ENCODE data around the gene RHOG. TPM values are rescaled to one million over a fixed set of nuclear protein-coding genes. Genes with fewer than 3 reads are reported as not detected.

The RHOG gene
- total and polyA plus RNA-seq, 7 donors, result 37.3 to 90.3 (median 48.7) TPM

- Histone ChIP-seq H3K36me3 (no peaks in the 10 kb centered on the region), H3K27ac (no peak overlapping the region), H3K4me3 (no peak overlapping the region), H3K4me1 (peaks cover 0 to 29% (median 21%) of the 10 kb centered on the region in 4 donors), H3K9me3 (no peaks in the 10 kb centered on the region), H3K27me3 (no peaks in the 10 kb centered on the region)
- WGBS, 2 donors, result 91 to 92% methylated on average over 3 of the region's 3 CpGs
- TF ChIP-seq, protein P1, sequence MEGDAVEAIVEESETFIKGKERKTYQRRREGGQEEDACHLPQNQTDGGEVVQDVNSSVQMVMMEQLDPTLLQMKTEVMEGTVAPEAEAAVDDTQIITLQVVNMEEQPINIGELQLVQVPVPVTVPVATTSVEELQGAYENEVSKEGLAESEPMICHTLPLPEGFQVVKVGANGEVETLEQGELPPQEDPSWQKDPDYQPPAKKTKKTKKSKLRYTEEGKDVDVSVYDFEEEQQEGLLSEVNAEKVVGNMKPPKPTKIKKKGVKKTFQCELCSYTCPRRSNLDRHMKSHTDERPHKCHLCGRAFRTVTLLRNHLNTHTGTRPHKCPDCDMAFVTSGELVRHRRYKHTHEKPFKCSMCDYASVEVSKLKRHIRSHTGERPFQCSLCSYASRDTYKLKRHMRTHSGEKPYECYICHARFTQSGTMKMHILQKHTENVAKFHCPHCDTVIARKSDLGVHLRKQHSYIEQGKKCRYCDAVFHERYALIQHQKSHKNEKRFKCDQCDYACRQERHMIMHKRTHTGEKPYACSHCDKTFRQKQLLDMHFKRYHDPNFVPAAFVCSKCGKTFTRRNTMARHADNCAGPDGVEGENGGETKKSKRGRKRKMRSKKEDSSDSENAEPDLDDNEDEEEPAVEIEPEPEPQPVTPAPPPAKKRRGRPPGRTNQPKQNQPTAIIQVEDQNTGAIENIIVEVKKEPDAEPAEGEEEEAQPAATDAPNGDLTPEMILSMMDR (IDR thresholded peaks at IDR 0.05), result no peak
- no peak for TF ChIP-seq EP300 (IDR thresholded peaks at IDR 0.05)
- no peak for TF ChIP-seq POLR2AphosphoS5 (IDR thresholded peaks at IDR 0.05)
- no peak for TF ChIP-seq POLR2A (IDR thresholded peaks at IDR 0.05)
- no peak for DNase-seq
- intact Hi-C loops (cut with DNase I), result loop anchor here (5.0 kb wide), 1 partner anchor 249 kb away; the partner anchor contains the start of gene RRM1
Measured at GRCh38 chr11:3843326-3843725, 2.6 kb upstream of the RHOG start.

DNA sequence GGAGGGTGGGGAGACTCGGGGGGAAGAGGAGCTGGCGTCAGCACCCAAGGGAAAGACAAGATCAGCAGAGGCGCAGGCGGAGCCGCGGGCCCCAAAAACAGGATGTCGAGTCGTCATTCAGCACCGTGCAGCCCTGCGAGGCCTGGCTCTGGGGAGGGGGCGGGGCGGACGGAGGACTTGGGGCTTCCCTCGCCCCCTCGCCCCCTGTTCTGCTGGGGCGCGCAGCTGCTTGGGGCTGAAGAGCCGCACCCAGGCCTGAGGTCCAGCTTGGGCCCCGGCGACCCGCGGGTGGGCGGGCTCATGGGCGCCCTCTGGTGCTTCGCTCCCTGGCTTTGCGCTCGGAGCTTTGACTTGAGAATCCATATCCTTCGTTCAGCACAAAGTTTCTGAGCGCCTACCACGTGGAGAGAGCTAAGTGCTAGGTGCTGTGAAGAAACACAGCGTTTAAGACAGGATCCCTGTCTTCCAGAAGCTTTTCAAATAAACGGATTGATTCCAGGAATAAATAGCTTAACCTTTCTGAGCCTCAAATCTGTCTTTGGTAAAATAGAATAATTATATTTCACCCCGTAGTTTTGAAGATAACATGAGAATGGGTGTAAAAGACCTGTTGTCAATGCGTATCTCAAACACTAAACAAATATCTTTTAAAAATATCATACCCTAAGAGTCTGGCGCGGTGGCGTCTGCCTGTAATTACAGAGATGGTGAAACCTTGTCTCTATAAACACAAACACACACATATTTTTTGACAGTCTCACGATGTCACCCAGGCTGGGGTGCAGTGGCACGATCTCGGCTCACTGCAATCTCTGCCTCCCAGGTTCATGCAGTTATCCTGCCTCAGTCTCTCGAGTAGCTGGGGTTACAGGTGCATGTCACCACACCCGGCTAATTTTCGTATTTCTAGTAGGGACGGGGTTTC is 929 bp upstream of the RHOG start:
- Histone ChIP-seq H3K27me3 (no peaks in the 10 kb centered on the region), H3K4me1 (peaks cover 0 to 44% (median 31%) of the 10 kb centered on the region in 4 donors), H3K27ac (peak overlapping the region; percentile 95 to 99 (median 98)), H3K4me3 (peak overlapping the region; percentile 83 to 99 (median 92)), H3K36me3 (no peaks in the 10 kb centered on the region), H3K9me3 (no peaks in the 10 kb centered on the region)
- TF ChIP-seq POLR2A (IDR thresholded peaks at IDR 0.05), result peak in 1 of 2 donors; percentile 33
- TF ChIP-seq EP300 (IDR thresholded peaks at IDR 0.05), result no peak
- TF ChIP-seq POLR2AphosphoS5 (IDR thresholded peaks at IDR 0.05), result peak; percentile 68 to 85 (median 75)
- TF ChIP-seq, protein P1 (IDR thresholded peaks at IDR 0.05), result peak; percentile 57 to 78 (median 64)
- 18 to 22% methylated on average over 44 of the region's 44 CpGs for WGBS, 2 donors
- DNase-seq, result peak; percentile 92
- intact Hi-C loops (cut with DNase I), result loop anchor here (2.0 to 5.0 kb wide), 3 partner anchors 33 to 251 kb away; partner anchors contain the start of genes NUP98, PGAP2 and RRM1

DNA sequence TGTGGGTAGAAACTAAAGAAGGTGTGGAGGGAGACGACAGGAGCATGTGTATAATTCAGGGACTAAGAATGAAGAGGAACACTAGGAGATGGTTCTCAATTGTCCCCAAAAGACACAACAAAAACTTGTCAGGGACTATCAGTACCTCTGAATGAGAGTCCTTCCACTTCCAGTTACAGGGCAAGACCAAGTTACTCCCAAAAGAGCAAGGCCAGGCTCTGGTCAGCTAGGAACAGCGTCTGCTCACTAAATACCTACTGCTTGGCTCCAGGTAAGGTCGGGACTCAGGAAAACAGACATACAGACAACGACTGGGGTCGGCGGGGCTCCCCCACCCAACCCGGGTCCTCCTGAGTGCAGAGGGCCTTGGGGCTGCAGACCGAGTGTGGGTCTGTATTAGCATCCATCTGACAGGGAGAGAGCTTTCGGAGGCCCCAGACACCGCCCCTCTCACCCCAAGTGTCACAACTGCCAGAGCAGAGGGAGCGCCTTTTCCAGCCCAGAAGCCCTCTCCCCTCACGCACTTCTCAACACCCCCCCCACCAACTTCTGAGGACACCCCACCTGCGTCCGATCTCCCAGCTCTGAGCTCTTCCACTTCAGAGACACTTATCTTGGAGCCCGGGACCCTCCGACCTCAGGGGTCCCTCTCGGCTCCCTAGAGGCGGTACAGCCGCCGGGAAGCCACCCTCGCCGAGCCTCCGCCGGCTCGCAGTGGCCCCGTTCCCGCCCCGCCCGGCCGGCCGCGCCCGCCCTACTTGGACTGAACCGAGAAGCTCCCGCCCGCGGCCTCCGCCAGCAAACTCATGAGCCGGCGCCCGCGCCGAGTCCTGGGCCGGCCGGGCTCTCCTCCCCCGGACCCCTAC is 522 bp downstream of the RHOG start:
- H3K4me3 ChIP-seq, result peak overlapping the region; percentile 83 to 99 (median 92)
- WGBS, 2 donors, result 1 to 3% methylated on average over 46 of the region's 46 CpGs
- no peaks in the 10 kb centered on the region for H3K9me3 ChIP-seq
- H3K27me3 ChIP-seq, result no peaks in the 10 kb centered on the region
- intact Hi-C loops (cut with DNase I), result loop anchor here (2.0 to 5.0 kb wide), 3 partner anchors 31 to 252 kb away; partner anchors contain the start of genes NUP98, PGAP2 and RRM1
- DNase-seq, result no peak
- H3K4me1 ChIP-seq, result peaks cover 0 to 58% (median 38%) of the 10 kb centered on the region in 4 donors
- TF ChIP-seq POLR2AphosphoS5 (IDR thresholded peaks at IDR 0.05) (no peak), POLR2A (IDR thresholded peaks at IDR 0.05) (no peak), EP300 (IDR thresholded peaks at IDR 0.05) (no peak)
- TF ChIP-seq, protein P1 (IDR thresholded peaks at IDR 0.05), result no peak
- H3K27ac ChIP-seq, result peak overlapping the region; percentile 95 to 99 (median 98)
- peaks cover 0 to 4% (median 0%) of the 10 kb centered on the region in 4 donors for H3K36me3 ChIP-seq

GRCh38 chr11:3838504-3838903 is 2.3 kb downstream of the RHOG start:
- Histone ChIP-seq H3K36me3 (peaks cover 0 to 11% (median 0%) of the 10 kb centered on the region in 4 donors), H3K27me3 (no peaks in the 10 kb centered on the region), H3K4me1 (peaks cover 0 to 73% (median 45%) of the 10 kb centered on the region in 4 donors), H3K27ac (peak overlapping the region; percentile 7 to 98 (median 49)), H3K4me3 (peak overlapping the region in 1 of 4 donors; percentile 99), H3K9me3 (no peaks in the 10 kb centered on the region)
- intact Hi-C loops (cut with DNase I), result no loop called here
- no peak for DNase-seq
- WGBS, 2 donors, result 61 to 86% methylated on average over 2 of the region's 2 CpGs
- TF ChIP-seq, protein P1 (IDR thresholded peaks at IDR 0.05), result no peak
- TF ChIP-seq POLR2AphosphoS5 (IDR thresholded peaks at IDR 0.05) (no peak), POLR2A (IDR thresholded peaks at IDR 0.05) (no peak), EP300 (IDR thresholded peaks at IDR 0.05) (no peak)
